ENCODE measurements around the gene STK11. TPM values are rescaled to one million over a fixed set of nuclear protein-coding genes. Genes with fewer than 3 reads are reported as not detected.
A peak's percentile ranks its signal among the peaks of the same experiment; 100 is the strongest.

STK11 gene
- total and polyA plus RNA-seq, 2 donors, result 31.7 to 56.5 TPM

GRCh38 chr19:1255186-1256161 is 49.9 kb downstream of the STK11 start:
- Histone ChIP-seq H3K4me3 (ENCODE audit: low read depth, low read length) (no peak overlapping the region), H3K4me1 (ENCODE audit: insufficient read depth) (peaks cover 3% of the 10 kb centered on the region), H3K36me3 (ENCODE audit: insufficient read depth) (peaks cover 11% of the 10 kb centered on the region), H3K27ac (ENCODE audit: low read depth) (peak overlapping the region; percentile 33)
- 84% methylated on average over 52 of the region's 52 CpGs for WGBS
- DNase-seq (ENCODE audit: extremely low spot score), result no peak

GRCh38 chr19:1256646-1257474 is 51.3 kb downstream of the STK11 start:
- no peak overlapping the region for H3K4me3 ChIP-seq (ENCODE audit: low read depth, low read length)
- no peak for DNase-seq (ENCODE audit: extremely low spot score)
- WGBS, result 83% methylated on average over 46 of the region's 46 CpGs
- peaks cover 2% of the 10 kb centered on the region for H3K4me1 ChIP-seq (ENCODE audit: insufficient read depth)
- H3K27ac ChIP-seq (ENCODE audit: low read depth), result peak overlapping the region; percentile 27
- peaks cover 11% of the 10 kb centered on the region for H3K36me3 ChIP-seq (ENCODE audit: insufficient read depth)

- H3K27ac ChIP-seq (ENCODE audit: low read depth), result peak overlapping the region; percentile 14
- peaks cover 11% of the 10 kb centered on the region for H3K36me3 ChIP-seq (ENCODE audit: insufficient read depth)
- DNase-seq (ENCODE audit: extremely low spot score), result no peak
- 72% methylated on average over 23 of the region's 23 CpGs for WGBS
- H3K4me1 ChIP-seq (ENCODE audit: insufficient read depth), result peaks cover 2% of the 10 kb centered on the region
- no peak overlapping the region for H3K4me3 ChIP-seq (ENCODE audit: low read depth, low read length)
Observed at GRCh38 chr19:1257475-1258162, 52.0 kb downstream of the STK11 start.

GRCh38 chr19:1258163-1258492 is 52.5 kb downstream of the STK11 start:
- WGBS, result 72% methylated on average over 8 of the region's 8 CpGs
- H3K27ac ChIP-seq (ENCODE audit: low read depth), result peak overlapping the region; percentile 65
- peaks cover 11% of the 10 kb centered on the region for H3K36me3 ChIP-seq (ENCODE audit: insufficient read depth)
- no peak overlapping the region for H3K4me3 ChIP-seq (ENCODE audit: low read depth, low read length)
- no peak for DNase-seq (ENCODE audit: extremely low spot score)
- H3K4me1 ChIP-seq (ENCODE audit: insufficient read depth), result peaks cover 2% of the 10 kb centered on the region

- H3K36me3 ChIP-seq (ENCODE audit: insufficient read depth), result peaks cover 11% of the 10 kb centered on the region
- H3K4me1 ChIP-seq (ENCODE audit: insufficient read depth), result peaks cover 2% of the 10 kb centered on the region
- no peak overlapping the region for H3K4me3 ChIP-seq (ENCODE audit: low read depth, low read length)
- no peak for DNase-seq (ENCODE audit: extremely low spot score)
- WGBS, result 38% methylated on average over 15 of the region's 15 CpGs
- H3K27ac ChIP-seq (ENCODE audit: low read depth), result peak overlapping the region; percentile 94
Observed at GRCh38 chr19:1258707-1259205, 53.2 kb downstream of the STK11 start.

- peak overlapping the region; percentile 94 for H3K27ac ChIP-seq (ENCODE audit: low read depth)
- WGBS, result 25% methylated on average over 17 of the region's 17 CpGs
- H3K36me3 ChIP-seq (ENCODE audit: insufficient read depth), result peaks cover 11% of the 10 kb centered on the region
- peaks cover 2% of the 10 kb centered on the region for H3K4me1 ChIP-seq (ENCODE audit: insufficient read depth)
- no peak overlapping the region for H3K4me3 ChIP-seq (ENCODE audit: low read depth, low read length)
- DNase-seq (ENCODE audit: extremely low spot score), result no peak
Observed at GRCh38 chr19:1259206-1259875, 53.8 kb downstream of the STK11 start.

- WGBS, result 21% methylated on average over 33 of the region's 33 CpGs
- DNase-seq (ENCODE audit: extremely low spot score), result no peak
- peaks cover 2% of the 10 kb centered on the region for H3K4me1 ChIP-seq (ENCODE audit: insufficient read depth)
Observed at GRCh38 chr19:1259876-1260748, 54.5 kb downstream of the STK11 start.

GRCh38 chr19:1260749-1261537 is 55.4 kb downstream of the STK11 start:
- peak; percentile 82 for DNase-seq (ENCODE audit: extremely low spot score)

More at GRCh38 chr19:1259876-1260748, 54.5 kb downstream of the STK11 start:
- Histone ChIP-seq H3K36me3 (ENCODE audit: insufficient read depth) (peaks cover 7% of the 10 kb centered on the region), H3K27ac (ENCODE audit: low read depth) (peak overlapping the region; percentile 94), H3K4me3 (ENCODE audit: low read depth, low read length) (peak overlapping the region; percentile 12)

GRCh38 chr19:1261538-1261797 is 55.9 kb downstream of the STK11 start:
- WGBS, result 20% methylated on average over 14 of the region's 14 CpGs
- no peak for DNase-seq (ENCODE audit: extremely low spot score)

More at GRCh38 chr19:1260749-1261537, 55.4 kb downstream of the STK11 start:
- H3K4me3 ChIP-seq (ENCODE audit: low read depth, low read length), result peak overlapping the region; percentile 44
- H3K4me1 ChIP-seq (ENCODE audit: insufficient read depth), result peaks cover 2% of the 10 kb centered on the region
- peaks cover 3% of the 10 kb centered on the region for H3K36me3 ChIP-seq (ENCODE audit: insufficient read depth)
- under 1% methylated on average over 83 of the region's 83 CpGs for WGBS
- peak overlapping the region; percentile 94 for H3K27ac ChIP-seq (ENCODE audit: low read depth)

GRCh38 chr19:1261798-1262622 is 56.4 kb downstream of the STK11 start:
- no peak for DNase-seq (ENCODE audit: extremely low spot score)
- Histone ChIP-seq H3K27ac (ENCODE audit: low read depth) (peak overlapping the region; percentile 86), H3K4me1 (ENCODE audit: insufficient read depth) (peaks cover 2% of the 10 kb centered on the region), H3K36me3 (ENCODE audit: insufficient read depth) (peaks cover 2% of the 10 kb centered on the region), H3K4me3 (ENCODE audit: low read depth, low read length) (no peak overlapping the region)
- 37% methylated on average over 28 of the region's 28 CpGs for WGBS

More at GRCh38 chr19:1261538-1261797, 55.9 kb downstream of the STK11 start:
- Histone ChIP-seq H3K36me3 (ENCODE audit: insufficient read depth) (peaks cover 3% of the 10 kb centered on the region), H3K4me1 (ENCODE audit: insufficient read depth) (peaks cover 2% of the 10 kb centered on the region), H3K4me3 (ENCODE audit: low read depth, low read length) (peak overlapping the region; percentile 44), H3K27ac (ENCODE audit: low read depth) (peak overlapping the region; percentile 86)

- WGBS, result 62% methylated on average over 21 of the region's 21 CpGs
- Histone ChIP-seq H3K4me3 (ENCODE audit: low read depth, low read length) (no peak overlapping the region), H3K4me1 (ENCODE audit: insufficient read depth) (peaks cover 2% of the 10 kb centered on the region), H3K27ac (ENCODE audit: low read depth) (peak overlapping the region; percentile 86), H3K36me3 (ENCODE audit: insufficient read depth) (no peaks in the 10 kb centered on the region)
- DNase-seq (ENCODE audit: extremely low spot score), result no peak
Observed at GRCh38 chr19:1262623-1263123, 57.1 kb downstream of the STK11 start.
